Measurements from ENCODE around the gene CDCA7. TPM values are rescaled to one million over a fixed set of nuclear protein-coding genes. Genes with fewer than 3 reads are reported as not detected.

The CDCA7 gene
- total RNA-seq, 1 experiment from 2014 or later: 50.3 TPM

DNA sequence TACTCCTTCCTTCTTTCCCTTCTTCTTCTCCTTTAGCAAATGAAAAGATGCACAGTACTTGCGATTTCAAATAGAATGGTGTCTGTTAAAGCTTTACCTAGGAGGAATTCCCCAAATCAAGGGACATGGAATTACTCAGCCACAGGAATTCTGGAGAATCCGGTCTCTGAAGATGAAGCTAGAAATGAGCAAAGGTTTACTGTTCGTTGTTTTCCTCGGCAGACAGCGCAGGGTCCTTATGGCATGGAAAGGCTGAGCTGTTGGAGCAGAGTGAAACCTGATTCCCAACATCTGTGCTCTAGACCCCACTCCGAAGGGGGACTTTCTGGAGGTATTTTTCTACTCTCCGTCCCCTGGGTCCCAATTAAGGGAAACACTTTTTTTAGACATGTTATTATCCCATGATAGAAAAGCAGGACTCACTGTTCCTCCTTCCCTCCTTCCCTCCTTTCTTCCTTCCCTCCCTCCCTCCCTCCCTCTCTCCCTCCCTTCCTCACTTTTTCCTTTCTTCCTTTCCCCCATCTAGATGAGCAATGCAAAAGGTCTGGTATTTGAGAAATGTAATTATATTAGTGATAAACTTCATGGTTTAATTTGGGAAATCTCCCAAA lies 47.1 kb downstream of the CDCA7 start:
- H3K27ac Mint-ChIP-seq: no peak overlapping the region; a peak in 1 of 7 replicates
- Histone ChIP-seq H4K20me1 (ENCODE audit: control insufficient read depth, insufficient read depth, insufficient read length) (no peaks in the 10 kb centered on the region), H3K9me3 (ENCODE audit: control insufficient read depth, low read depth, low read length) (no peaks in the 10 kb centered on the region), H3T11ph (ENCODE audit: low read length) (no peak overlapping the region), H3K79me2 (ENCODE audit: insufficient read depth, low read length) (no peaks in the 10 kb centered on the region), H2AK5ac (ENCODE audit: insufficient read length, low read length) (no peak overlapping the region), H4K91ac (ENCODE audit: insufficient read length, low read depth, low read length) (no peak overlapping the region), H3K4me2 (ENCODE audit: insufficient read depth, insufficient read length, low read length) (peak overlapping the region; percentile 68), H3K79me1 (ENCODE audit: insufficient read depth, low read depth, low read length, poor library complexity, severe bottlenecking) (no peaks in the 10 kb centered on the region), H2BK5ac (ENCODE audit: insufficient read length, low read length) (no peak overlapping the region), H3K23ac (ENCODE audit: insufficient read length, low read depth, low read length) (no peak overlapping the region), H4K8ac (replicated peaks; ENCODE audit: insufficient read length, low read depth, low read length) (no peak overlapping the region), H3K14ac (ENCODE audit: insufficient read depth, low read length) (no peak overlapping the region), H2BK12ac (ENCODE audit: insufficient read length, low read depth, low read length) (no peak overlapping the region), H3K4me1 (ENCODE audit: insufficient read depth, low read length) (peaks cover 8% of the 10 kb centered on the region; the same call in 1 of the 2 replicates), H2BK20ac (ENCODE audit: low read depth, low read length, poor library complexity, severe bottlenecking) (no peak overlapping the region), H4K5ac (ENCODE audit: insufficient read length, low read depth, low read length) (no peak overlapping the region), H3K27ac (ENCODE audit: insufficient read length, low read depth, low read length) (no peak overlapping the region), H3K18ac (ENCODE audit: insufficient read length, low read depth, low read length) (no peak overlapping the region), H3K27me3 (ENCODE audit: insufficient read depth, low read length) (no peaks in the 10 kb centered on the region), H2BK120ac (ENCODE audit: low read depth, low read length, poor library complexity, severe bottlenecking) (no peak overlapping the region), H3K23me2 (ENCODE audit: insufficient read length, low read depth, low read length, poor library complexity, severe bottlenecking) (peaks cover 2% of the 10 kb centered on the region), H2BK15ac (ENCODE audit: low read depth, low read length) (no peak overlapping the region), H3K4ac (ENCODE audit: low read depth, low read length) (no peak overlapping the region), H3K9ac (ENCODE audit: extremely low read depth, insufficient read length, low read length) (no peak overlapping the region), H2AFZ (ENCODE audit: low read length) (peak overlapping the region; percentile 11), H3K56ac (ENCODE audit: insufficient read length, low read depth, low read length) (no peak overlapping the region)
- TF ChIP-seq, protein P1, sequence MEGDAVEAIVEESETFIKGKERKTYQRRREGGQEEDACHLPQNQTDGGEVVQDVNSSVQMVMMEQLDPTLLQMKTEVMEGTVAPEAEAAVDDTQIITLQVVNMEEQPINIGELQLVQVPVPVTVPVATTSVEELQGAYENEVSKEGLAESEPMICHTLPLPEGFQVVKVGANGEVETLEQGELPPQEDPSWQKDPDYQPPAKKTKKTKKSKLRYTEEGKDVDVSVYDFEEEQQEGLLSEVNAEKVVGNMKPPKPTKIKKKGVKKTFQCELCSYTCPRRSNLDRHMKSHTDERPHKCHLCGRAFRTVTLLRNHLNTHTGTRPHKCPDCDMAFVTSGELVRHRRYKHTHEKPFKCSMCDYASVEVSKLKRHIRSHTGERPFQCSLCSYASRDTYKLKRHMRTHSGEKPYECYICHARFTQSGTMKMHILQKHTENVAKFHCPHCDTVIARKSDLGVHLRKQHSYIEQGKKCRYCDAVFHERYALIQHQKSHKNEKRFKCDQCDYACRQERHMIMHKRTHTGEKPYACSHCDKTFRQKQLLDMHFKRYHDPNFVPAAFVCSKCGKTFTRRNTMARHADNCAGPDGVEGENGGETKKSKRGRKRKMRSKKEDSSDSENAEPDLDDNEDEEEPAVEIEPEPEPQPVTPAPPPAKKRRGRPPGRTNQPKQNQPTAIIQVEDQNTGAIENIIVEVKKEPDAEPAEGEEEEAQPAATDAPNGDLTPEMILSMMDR (conservative IDR thresholded peaks at IDR 0.05): no peak
- H3K4me3 Mint-ChIP-seq: peak overlapping the region; percentile 59 to 67
- H3K9me3 Mint-ChIP-seq: no peaks in the 10 kb centered on the region
- no peak for DNase-seq
- H3K27me3 Mint-ChIP-seq (ENCODE audit: low read depth): peaks cover 19% of the 10 kb centered on the region
- WGBS (ENCODE audit: extremely low coverage, insufficient read length, low lambda C conversion rate): no CpG with 5 or more reads among the region's 7 CpGs
- H3K4me1 Mint-ChIP-seq: peaks cover 29 to 32% of the 10 kb centered on the region in 2 experiments
- no peaks in the 10 kb centered on the region for H3K36me3 Mint-ChIP-seq (ENCODE audit: insufficient read depth in 1 of 3, low read depth in 3 of 3)

Measured in H9 (cell line).